A172 (cell line): Measurements from ENCODE around the gene ACSM6. TPM values are rescaled to one million over a fixed set of nuclear protein-coding genes. Genes with fewer than 3 reads are reported as not detected.
"Not testable (repeated sequence)": the region's sequence is repeated elsewhere in the genome, so short reads cannot be mapped to it uniquely, and the experiment has no call there.

Experiments used
- DNase-seq: peaks from one replicate; pipeline ENCODE4 v3.0.0-alpha.2; 2015; ENCODE audit warnings: low spot score
- total RNA-seq: library from RNA; depleted of rRNA; stranded (reverse); fragments of >200 nt; shearing (Covaris generic); gene quantifications from 2 replicates; pipeline ENCODE4 v1.2.3, GENCODE V29; 2014

Gene ACSM6
- total RNA-seq, 1 experiment from 2014 or later = not detected

DNA sequence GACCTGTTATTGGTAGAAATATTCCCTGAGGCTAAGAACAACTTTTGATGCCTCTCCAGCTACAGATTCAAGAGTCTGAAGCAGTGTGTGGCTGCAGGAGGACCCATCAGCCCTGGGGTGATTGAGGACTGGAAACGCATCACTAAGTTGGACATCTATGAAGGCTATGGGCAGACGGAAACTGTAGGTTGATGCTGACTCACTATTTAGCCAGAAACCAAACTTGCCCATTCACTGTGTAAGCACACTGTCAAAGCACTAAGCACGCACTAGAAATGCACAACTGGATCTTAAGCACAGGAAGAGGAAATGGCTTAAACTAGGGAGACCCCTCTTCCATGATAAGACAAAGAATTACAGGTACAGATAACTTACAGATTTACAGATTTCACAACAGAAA, 20.8 kb downstream of the ACSM6 start:
- DNase-seq = peak; percentile 54

DNA sequence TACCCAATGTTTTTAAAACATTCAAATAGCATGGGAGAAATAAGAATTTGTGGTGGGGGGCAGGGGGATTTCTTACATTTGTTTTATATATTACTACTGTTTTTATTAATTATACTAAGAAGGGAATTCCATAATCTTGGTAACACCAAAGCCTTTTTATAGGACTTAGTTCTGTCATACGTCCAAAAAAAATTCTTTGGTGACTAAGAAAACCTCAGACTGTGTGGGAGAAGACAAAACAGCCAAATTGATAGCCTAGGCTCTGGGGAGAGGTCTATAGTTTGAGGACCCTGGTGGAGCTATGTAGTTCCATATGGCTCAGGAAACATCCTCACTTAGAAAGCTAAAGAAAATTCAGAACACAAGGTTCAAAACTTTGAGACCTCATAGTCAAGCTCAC, 23.4 kb downstream of the ACSM6 start:
- peak; percentile 42 for DNase-seq

GRCh38 chr10:95220539-95220938, 26.5 kb downstream of the ACSM6 start:
- no peak for DNase-seq

DNA sequence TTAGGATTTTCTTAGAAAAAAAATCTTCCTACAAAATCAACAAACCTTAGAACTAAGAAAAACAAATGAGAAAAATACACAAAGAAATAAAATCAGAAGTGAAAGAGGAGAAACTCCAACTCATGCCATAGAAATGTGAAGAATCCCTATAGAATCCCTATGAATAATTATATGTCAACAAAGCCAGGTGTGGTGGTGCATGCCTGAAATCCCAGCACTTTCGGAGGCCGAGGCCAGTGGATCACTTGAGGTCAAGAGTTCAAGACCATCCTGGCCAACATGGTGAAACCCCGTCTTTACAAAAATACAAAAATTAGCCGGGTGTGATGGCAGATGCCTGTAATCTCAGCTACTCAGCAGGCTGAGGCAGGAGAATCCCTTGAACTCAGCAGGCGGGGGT, 27.1 kb downstream of the ACSM6 start:
- DNase-seq = peak; percentile 75

DNA sequence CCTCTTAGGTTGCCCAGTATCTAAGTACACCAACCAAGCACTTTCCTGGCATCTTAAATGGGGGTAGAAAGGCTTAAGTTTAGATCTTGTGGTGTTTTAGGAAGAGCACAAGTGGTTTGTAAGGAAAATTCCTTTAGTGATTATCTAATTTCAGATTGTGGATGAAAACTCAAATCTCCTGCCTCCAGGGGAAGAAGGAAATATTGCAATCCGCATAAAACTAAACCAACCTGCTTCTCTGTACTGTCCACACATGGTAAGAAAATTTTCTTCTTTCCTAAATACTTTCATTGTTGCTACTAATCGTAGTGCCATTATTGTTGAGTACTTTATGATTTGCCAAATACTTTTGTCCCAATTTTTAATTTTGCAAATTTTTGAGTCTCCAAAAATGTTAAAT, 31.1 kb downstream of the ACSM6 start:
- DNase-seq = no peak

GRCh38 chr10:95228934-95229723, 35.1 kb downstream of the ACSM6 start:
- not testable (repeated sequence) for DNase-seq

DNA sequence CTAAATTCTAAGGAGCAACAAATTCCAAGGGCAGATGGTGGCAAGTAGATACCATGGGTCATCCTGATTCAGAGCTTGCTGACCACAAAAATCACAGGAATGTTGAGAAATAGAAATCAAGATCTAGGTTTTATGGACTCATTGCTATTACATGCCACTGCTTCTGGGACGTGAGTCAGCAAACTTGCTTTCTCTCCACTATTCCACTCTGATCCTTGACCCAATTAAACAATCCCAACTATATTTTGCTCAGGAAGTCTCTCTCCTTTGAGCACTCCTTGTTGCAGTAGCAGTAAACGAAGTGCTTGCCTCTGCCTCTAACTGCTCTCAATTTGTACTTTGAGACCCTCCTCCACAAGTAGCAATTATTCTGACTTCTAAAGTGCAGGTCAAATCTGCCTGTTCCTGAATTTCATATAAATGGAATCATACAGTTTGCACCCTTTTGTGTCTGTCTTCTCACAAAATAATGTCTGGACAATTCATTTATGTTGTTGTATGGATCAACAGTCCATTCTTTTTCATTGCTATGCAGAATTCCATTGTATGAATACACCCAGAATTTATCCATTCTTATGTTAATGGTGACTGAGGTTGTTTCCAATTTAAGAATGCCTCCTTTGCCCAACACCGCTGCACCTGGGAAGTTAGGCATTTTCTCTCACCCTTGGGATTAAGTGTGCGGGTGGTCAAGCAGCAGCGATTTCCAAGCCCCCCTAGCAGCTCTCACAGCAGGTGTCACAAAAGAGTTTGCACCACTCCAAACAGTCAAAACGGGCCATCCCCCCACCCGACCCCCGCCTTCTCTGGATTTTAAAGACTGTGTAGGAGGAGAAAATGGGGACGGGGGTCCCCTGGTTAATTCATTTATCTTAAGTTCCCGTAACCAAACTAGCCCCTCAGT, 35.9 kb downstream of the ACSM6 start:
- DNase-seq = peak; percentile 99

DNA sequence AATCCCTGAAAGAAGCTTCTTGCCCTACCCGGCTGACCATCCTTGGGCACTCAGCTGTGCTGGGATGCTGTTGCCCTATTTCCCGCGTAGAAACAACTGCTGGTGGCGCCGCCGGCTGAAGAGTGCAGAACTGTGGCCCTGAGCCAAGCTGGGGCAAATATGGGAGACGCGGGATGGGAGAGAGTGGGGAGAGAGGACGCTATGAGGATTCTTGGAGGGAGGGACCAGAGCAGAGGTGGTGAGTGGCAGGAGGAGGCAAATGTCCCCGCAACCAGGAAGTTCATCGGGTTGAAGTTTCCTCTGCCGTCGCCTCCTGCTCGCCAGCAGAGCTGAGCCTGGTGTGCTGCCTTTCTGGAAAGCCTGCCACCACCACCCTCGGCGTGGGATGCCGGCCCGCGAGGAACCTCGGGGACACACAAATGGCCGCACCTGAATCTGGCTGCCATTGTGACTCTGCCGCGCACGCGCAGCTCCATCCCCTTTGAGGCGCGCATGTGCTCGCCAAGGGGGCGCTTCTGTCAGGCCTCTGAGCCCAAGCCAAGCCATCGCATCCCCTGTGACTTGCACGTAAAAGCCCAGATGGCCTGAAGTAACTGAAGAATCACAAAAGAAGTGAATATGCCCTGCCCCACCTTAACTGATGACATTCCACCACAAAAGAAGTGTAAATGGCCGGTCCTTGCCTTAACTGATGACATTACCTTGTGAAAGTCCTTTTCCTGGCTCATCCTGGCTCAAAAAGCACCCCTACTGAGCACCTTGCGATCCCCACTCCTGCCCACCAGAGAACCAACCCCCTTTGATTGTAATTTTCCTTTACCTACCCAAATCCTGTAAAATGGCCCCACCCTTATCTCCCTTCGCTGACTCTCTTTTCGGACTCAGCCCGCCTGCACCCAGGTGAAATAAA, 36.9 kb downstream of the ACSM6 start:
- DNase-seq = not testable (repeated sequence)

GRCh38 chr10:95233377-95234034, 39.5 kb downstream of the ACSM6 start:
- DNase-seq = no peak

- DNase-seq = peak; percentile 51
Observed at GRCh38 chr10:95234951-95235350, 40.9 kb downstream of the ACSM6 start.

- no peak for DNase-seq
Observed at GRCh38 chr10:95235676-95236067, 41.6 kb downstream of the ACSM6 start.

DNA sequence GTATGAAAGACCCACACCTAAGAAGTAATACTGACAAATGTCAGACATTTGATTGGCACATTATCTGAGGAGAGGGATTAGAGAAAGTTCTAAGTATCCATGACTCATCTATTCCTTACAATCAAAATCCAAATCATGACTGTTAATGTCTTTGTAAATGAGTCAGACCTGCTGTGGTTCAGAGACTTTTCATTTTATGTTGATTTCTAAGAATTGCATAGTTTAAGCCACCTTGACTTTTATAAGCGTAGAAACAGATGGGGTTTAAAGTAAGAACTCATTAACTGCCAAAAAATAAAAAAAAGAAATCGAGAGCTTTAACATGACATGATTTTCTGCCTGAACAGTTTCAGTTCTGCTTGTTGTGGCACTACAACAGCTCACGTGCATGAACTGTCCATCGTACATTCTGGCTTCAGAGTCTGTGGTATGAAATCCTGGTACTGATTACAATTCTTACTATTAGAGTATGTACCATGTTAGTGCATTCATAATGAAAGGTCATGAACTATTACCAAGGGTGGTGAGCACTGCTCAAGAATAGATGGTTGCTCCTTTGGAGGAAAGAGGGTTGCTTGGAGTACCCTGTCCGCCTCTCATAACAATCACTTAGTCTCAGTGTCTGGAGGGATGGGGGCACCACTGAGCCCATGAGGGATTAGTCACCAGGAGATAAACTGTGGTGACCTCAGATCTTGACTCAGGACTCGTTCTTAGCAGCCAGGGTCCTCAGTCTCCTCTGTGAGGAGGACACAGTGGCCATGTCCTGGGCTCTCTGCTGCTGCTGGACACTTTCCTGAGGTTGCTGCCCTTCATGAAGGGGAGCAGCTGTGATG, 42.2 kb downstream of the ACSM6 start:
- peak; percentile 90 for DNase-seq

- DNase-seq = peak; percentile 64
Observed at GRCh38 chr10:95237376-95238170, 43.5 kb downstream of the ACSM6 start.

- DNase-seq = not testable (repeated sequence)
Observed at GRCh38 chr10:95240096-95240495, 46.1 kb downstream of the ACSM6 start.

GRCh38 chr10:95240811-95241210, 46.8 kb downstream of the ACSM6 start:
- no peak for DNase-seq

DNA sequence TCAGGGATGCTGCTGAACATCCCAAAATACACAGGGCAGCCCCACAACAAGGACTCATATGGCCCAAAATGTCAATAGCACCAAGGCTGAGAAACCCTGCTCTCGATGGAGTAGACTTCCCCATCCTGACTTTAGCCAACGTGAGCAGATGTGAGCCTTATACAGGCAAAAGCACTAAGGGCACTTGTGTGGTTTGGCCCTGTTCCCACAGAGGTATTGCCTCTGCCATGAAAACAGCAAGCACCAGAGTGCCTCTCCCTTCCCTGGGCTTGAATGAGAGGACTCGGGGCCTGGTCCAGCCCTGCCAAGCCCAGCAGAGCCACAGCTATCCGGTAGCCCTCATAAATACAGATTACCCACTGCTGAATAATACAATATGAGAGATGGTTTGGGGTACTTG, 47.5 kb downstream of the ACSM6 start:
- peak; percentile 57 for DNase-seq

DNA sequence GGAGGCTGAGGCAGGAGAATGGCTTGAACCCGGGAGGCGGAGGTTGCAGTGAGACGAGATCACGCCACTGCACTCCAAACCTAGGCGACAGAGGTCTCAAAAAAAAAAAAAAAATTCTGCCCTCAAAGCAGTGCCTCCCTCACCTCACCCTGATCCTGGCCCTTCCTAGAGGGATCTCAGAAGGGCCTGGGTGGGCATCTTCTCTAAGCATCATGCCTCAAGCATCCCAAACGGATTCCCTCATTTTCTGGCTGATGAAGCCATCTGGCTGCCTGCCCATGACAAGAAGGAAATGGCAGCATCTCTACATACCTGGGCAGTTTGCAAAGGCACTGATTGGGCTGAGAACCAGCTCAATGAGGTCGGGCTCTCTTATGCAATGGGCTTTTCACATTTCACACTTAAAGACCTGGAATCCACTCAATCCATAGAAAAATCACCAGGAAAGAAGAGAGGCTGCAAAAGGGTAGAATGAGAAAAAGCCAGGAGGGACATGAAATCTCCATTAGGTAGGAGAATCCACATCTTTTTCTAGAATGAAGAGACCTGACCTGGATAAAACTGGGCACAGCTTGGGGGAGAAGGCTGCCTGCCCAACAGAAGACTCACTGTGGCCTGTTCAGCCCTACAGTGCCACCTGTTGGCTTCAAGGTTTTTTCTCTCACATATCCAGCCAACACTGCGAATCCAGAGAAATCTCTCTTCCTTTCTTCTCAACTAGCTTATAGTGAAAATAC, 48.7 kb downstream of the ACSM6 start:
- peak; percentile 76 for DNase-seq

- no peak for DNase-seq
Observed at GRCh38 chr10:95243318-95243617, 49.2 kb downstream of the ACSM6 start.

DNA sequence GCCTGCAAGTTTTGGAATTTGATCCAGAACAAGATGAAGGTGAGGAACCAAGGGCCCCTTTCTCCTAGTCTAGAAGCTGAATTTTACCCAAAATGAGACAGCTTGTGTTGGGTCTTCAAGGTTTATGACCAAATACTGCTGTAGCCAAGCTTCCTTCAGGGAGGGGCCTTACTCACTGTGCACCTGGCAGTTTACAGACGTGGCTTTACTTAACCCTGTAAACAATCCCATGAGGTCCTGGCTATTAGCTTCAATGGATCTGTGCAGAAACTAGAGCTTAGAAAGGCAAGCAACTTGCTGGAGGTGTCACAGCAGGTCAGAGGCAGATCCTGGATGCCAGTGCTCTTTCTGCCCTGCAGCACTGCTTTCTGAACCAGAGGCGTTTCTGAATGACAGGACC, 50.1 kb downstream of the ACSM6 start:
- no peak for DNase-seq
